Nephron progenitor cell (in vitro differentiated cells): Measurements from ENCODE around the gene TXNDC15.

Experiments used
- DNase-seq: peaks from one replicate; pipeline ENCODE4 v3.0.0; 2021
- H3K27ac Mint-ChIP-seq: 2 replicates; pipeline ENCODE4 v1.8.0; 2021; ENCODE audit warnings: mild to moderate bottlenecking, moderate library complexity, mixed read lengths
- H3K27me3 Mint-ChIP-seq: 2 replicates; pipeline ENCODE4 v1.8.0; 2021; ENCODE audit warnings: mild to moderate bottlenecking, low read depth, mixed read lengths; ENCODE audit not compliant: poor library complexity
- H3K36me3 Mint-ChIP-seq: 2 replicates; pipeline ENCODE4 v1.8.0; 2021; ENCODE audit warnings: low read depth, mixed read lengths
- H3K4me1 Mint-ChIP-seq: 2 replicates; pipeline ENCODE4 v1.8.0; 2021; ENCODE audit warnings: mixed read lengths
- H3K4me3 Mint-ChIP-seq: 2 replicates; pipeline ENCODE4 v1.8.0; 2021; ENCODE audit warnings: mild to moderate bottlenecking, moderate library complexity, mixed read lengths
- H3K9me3 Mint-ChIP-seq: 2 replicates; pipeline ENCODE4 v1.8.0; 2021; ENCODE audit warnings: mild to moderate bottlenecking, moderate library complexity, mixed read lengths
- TF ChIP-seq, protein P1 (sequence below): fragments of 200-600 bp; sonication (generic); IDR thresholded peaks from 2 replicates; pipeline ENCODE4 v1.5.0; 2021; ENCODE audit warnings: antibody characterized with exemption

TXNDC15 gene

DNA sequence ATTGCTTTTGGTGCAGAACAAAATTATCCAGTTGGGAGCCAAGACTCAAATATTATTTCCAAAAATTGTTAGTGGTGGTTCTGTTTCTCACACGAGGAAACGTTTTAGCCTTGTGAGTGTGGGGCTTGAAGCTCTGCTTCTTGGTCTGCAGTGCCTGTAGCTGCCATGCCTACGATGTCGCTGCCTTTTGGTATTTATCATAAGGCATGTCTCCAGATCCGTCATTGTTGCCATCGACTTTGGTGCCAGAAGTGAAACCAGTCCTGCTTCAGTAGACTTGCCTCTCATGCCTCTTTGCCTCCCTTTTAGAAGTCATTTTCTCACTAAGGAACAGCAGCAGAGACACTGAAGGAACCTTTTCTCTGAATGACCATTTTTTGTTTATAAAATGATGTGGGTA, 63.9 kb downstream of the TXNDC15 start:
- no peaks in the 10 kb centered on the region for H3K9me3 Mint-ChIP-seq
- no peak overlapping the region for H3K27ac Mint-ChIP-seq
- no peak for DNase-seq
- H3K4me3 Mint-ChIP-seq = no peak overlapping the region
- H3K36me3 Mint-ChIP-seq = peaks cover 6% of the 10 kb centered on the region
- H3K4me1 Mint-ChIP-seq = peaks cover 6% of the 10 kb centered on the region
- TF ChIP-seq, protein P1, sequence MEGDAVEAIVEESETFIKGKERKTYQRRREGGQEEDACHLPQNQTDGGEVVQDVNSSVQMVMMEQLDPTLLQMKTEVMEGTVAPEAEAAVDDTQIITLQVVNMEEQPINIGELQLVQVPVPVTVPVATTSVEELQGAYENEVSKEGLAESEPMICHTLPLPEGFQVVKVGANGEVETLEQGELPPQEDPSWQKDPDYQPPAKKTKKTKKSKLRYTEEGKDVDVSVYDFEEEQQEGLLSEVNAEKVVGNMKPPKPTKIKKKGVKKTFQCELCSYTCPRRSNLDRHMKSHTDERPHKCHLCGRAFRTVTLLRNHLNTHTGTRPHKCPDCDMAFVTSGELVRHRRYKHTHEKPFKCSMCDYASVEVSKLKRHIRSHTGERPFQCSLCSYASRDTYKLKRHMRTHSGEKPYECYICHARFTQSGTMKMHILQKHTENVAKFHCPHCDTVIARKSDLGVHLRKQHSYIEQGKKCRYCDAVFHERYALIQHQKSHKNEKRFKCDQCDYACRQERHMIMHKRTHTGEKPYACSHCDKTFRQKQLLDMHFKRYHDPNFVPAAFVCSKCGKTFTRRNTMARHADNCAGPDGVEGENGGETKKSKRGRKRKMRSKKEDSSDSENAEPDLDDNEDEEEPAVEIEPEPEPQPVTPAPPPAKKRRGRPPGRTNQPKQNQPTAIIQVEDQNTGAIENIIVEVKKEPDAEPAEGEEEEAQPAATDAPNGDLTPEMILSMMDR = no peak
- no peaks in the 10 kb centered on the region for H3K27me3 Mint-ChIP-seq

DNA sequence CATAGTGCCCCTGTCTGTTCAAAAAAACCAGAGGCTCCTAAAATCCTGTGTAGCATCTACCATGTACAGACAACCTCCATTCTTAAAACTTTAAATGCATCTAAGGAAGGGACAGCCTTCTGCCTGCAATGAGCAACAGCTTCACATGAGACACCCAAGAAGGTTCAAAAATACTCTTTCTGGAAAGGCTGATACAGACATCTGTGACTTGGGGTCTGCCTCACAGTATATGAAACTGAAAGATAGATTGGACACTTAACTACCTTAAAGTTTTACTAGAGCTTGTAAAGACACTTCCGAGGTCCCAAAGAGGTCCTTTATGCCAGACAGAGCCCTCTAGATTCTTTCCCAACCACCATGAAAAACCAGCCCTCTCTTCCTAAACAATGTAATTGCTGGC, 65.3 kb downstream of the TXNDC15 start:
- TF ChIP-seq, protein P1 = no peak
- no peaks in the 10 kb centered on the region for H3K9me3 Mint-ChIP-seq
- H3K27me3 Mint-ChIP-seq = no peaks in the 10 kb centered on the region
- DNase-seq = no peak
- H3K4me3 Mint-ChIP-seq = no peak overlapping the region
- H3K4me1 Mint-ChIP-seq = peaks cover 13% of the 10 kb centered on the region
- H3K36me3 Mint-ChIP-seq = peaks cover 6% of the 10 kb centered on the region
- H3K27ac Mint-ChIP-seq = no peak overlapping the region

DNA sequence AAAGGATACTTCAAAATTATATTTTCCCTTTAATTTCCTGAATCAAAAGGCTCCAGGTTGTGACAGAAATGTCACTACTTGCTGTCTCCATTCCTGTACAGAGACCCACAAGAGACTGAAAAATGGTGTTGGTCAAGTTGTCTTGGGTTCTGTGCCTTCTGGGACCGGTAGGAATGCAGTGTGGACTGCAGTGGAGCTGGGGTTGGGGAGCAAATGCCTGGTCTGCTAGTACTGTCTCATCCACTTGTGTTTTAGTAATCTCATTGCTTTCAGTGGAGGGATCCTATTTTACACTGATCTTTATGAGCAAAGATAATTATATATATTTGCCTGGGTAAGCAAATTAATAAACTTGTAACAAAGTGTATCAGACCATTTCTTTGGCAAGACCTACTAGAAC, 69.4 kb downstream of the TXNDC15 start:
- H3K9me3 Mint-ChIP-seq = no peaks in the 10 kb centered on the region
- no peak overlapping the region for H3K27ac Mint-ChIP-seq
- H3K4me1 Mint-ChIP-seq = peaks cover 8% of the 10 kb centered on the region
- TF ChIP-seq, protein P1 = no peak
- H3K4me3 Mint-ChIP-seq = no peak overlapping the region
- peaks cover 6% of the 10 kb centered on the region for H3K36me3 Mint-ChIP-seq
- no peak for DNase-seq
- H3K27me3 Mint-ChIP-seq = peaks cover 2% of the 10 kb centered on the region

DNA sequence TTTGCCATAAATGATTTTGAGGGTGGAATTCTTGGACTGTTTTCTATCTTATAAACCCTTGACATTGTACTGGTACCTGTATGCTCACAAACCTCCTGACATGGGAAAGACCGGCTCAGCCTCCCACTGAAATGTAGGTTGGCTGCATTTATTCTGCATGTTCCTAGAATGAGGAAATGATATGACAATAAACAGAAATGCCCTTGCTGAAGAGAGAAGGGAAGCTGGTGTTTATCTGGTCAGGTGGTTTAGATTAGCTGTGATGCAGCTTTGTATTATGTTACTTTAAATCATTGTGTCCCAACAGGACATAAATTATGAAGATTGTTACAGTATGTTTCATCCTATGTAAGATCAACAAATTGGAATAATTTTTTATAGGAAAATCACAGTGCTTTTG, 70.5 kb downstream of the TXNDC15 start:
- Mint-ChIP-seq H3K36me3 (peaks cover 6% of the 10 kb centered on the region), H3K9me3 (no peaks in the 10 kb centered on the region), H3K4me3 (no peak overlapping the region), H3K27me3 (peaks cover 2% of the 10 kb centered on the region), H3K4me1 (peaks cover 7% of the 10 kb centered on the region), H3K27ac (no peak overlapping the region)
- DNase-seq = no peak
- TF ChIP-seq, protein P1 = no peak

DNA sequence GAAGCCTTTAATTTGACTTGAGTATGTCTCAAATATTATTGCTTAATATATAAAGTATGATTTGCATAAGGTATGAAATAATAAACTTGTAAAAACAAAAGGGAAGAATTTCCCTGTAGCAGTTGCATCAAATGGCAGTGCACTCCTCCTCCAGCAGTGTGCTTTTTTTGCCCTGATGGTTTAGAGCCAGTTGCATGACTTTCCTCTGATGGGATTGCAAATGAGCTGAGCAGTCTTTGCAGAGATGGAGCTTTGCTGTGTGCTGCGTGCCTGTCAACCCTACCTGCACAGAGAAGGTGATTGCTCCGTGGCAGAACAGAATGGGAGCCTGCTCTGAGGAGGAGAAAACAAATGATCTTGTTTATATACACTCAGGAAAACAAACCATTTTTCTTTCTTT, 70.9 kb downstream of the TXNDC15 start:
- Mint-ChIP-seq H3K4me3 (no peak overlapping the region), H3K36me3 (peaks cover 6% of the 10 kb centered on the region), H3K27me3 (peaks cover 2% of the 10 kb centered on the region), H3K4me1 (peaks cover 7% of the 10 kb centered on the region), H3K27ac (no peak overlapping the region), H3K9me3 (no peaks in the 10 kb centered on the region)
- TF ChIP-seq, protein P1 = no peak
- no peak for DNase-seq

DNA sequence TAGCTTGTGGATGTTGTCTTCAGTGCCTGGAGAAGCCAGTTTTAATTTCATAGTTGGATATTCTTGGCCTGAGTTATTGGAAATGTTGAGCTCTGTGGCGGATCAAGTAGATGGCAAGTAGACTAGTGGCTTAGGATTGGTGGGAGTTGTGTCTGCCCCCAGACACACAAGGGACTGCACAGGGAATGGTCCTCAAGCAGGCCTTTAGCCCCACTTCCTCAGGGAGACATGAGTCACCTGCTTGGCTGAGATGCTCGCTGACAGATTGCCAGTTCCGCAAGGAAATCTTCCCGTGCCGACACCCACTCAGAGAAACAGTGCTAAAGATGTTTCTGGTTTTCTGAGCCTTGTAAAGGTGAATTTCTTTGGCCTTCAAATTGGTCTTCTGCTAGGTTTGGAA, 74.7 kb downstream of the TXNDC15 start:
- peaks cover 3% of the 10 kb centered on the region for H3K4me1 Mint-ChIP-seq
- H3K27me3 Mint-ChIP-seq = peaks cover 2% of the 10 kb centered on the region
- no peak overlapping the region for H3K27ac Mint-ChIP-seq
- H3K9me3 Mint-ChIP-seq = no peaks in the 10 kb centered on the region
- DNase-seq = no peak
- H3K4me3 Mint-ChIP-seq = no peak overlapping the region
- TF ChIP-seq, protein P1 = no peak
- H3K36me3 Mint-ChIP-seq = no peaks in the 10 kb centered on the region
